Panc1 (cell line): Measurements from ENCODE around the gene PI4K2A.

Source experiments
- CTCF ChIP-seq: fragments of 450-650 bp; IDR thresholded peaks from 2 replicates; pipeline ENCODE4 v1.5.1; 2017; ENCODE audit warnings: mild to moderate bottlenecking
- POLR2AphosphoS5 ChIP-seq: IDR thresholded peaks from 2 replicates; pipeline ENCODE4 v1.6.1; 2012; ENCODE audit warnings: mild to moderate bottlenecking, low read depth, low read length, moderate library complexity
- TCF7L2 ChIP-seq: IDR thresholded peaks from 2 replicates; pipeline ENCODE4 v1.6.1; 2011; ENCODE audit warnings: mild to moderate bottlenecking, low read depth, low read length, inconsistent platforms
- TF ChIP-seq, protein P1 (sequence below), 2 experiments: IDR thresholded peaks; 2 replicates each; pipeline ENCODE4 v1.6.1; 2011 to 2012; ENCODE audit warnings: low read depth in 2 of 2, control low read depth in 1 of 2, low read length in 1 of 2, mild to moderate bottlenecking in 1 of 2, moderate library complexity in 1 of 2; ENCODE audit not compliant: insufficient read depth in 1 of 2

GRCh38 chr10:97718659-97719142 is 78.2 kb downstream of the PI4K2A start:
- no peak for TF ChIP-seq CTCF
- no peak for TF ChIP-seq TCF7L2
- TF ChIP-seq POLR2AphosphoS5: no peak
- TF ChIP-seq, protein P1, sequence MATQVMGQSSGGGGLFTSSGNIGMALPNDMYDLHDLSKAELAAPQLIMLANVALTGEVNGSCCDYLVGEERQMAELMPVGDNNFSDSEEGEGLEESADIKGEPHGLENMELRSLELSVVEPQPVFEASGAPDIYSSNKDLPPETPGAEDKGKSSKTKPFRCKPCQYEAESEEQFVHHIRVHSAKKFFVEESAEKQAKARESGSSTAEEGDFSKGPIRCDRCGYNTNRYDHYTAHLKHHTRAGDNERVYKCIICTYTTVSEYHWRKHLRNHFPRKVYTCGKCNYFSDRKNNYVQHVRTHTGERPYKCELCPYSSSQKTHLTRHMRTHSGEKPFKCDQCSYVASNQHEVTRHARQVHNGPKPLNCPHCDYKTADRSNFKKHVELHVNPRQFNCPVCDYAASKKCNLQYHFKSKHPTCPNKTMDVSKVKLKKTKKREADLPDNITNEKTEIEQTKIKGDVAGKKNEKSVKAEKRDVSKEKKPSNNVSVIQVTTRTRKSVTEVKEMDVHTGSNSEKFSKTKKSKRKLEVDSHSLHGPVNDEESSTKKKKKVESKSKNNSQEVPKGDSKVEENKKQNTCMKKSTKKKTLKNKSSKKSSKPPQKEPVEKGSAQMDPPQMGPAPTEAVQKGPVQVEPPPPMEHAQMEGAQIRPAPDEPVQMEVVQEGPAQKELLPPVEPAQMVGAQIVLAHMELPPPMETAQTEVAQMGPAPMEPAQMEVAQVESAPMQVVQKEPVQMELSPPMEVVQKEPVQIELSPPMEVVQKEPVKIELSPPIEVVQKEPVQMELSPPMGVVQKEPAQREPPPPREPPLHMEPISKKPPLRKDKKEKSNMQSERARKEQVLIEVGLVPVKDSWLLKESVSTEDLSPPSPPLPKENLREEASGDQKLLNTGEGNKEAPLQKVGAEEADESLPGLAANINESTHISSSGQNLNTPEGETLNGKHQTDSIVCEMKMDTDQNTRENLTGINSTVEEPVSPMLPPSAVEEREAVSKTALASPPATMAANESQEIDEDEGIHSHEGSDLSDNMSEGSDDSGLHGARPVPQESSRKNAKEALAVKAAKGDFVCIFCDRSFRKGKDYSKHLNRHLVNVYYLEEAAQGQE (IDR thresholded peaks at IDR 0.05; ENCODE audit: insufficient read depth in 1 of 2, low read depth in 2 of 2, low read length in 1 of 2): no peak
